ENCODE measurements around the gene SORCS2. TPM values are rescaled to one million over a fixed set of nuclear protein-coding genes. Genes with fewer than 3 reads are reported as not detected.
A peak's percentile ranks its signal among the peaks of the same experiment; 100 is the strongest.
"Not testable (repeated sequence)": the region's sequence is repeated elsewhere in the genome, so short reads cannot be mapped to it uniquely, and the experiment has no call there.

Gene SORCS2
- total RNA-seq, 2 experiments from 2014 or later: 0.07 TPM

DNA sequence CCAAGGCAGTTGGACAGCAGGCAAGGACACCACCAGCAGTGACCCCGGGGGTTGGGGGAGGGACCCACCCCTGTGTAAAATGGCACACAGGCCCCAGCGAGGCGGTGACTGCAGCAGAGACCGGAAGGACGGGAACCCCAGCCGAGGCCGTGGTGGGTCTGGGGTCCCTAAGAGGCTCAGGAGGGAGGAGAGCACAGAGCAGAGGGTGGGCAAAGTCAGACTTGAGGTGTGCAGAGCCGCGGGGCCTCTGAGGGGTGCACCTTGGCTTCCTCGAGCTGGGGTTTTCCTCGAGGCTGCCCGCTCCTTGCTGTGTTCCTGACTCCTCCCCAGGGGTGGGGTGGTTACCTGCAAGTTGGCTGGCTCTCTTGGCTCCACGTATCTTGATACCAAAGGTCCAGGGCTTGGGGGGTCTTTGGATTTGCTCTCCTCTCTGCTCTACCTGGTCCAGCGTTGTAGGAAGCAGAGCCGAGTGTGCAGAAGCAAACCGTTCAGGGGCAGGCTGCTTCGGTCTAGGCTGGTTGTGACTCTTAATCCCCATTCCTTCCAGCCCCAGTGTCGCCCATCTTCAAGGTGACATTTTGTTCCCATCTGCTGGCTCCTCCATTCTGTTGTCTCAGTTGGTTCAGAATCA, 37.9 kb upstream of the SORCS2 start:
- Mint-ChIP-seq H3K36me3 (no peaks in the 10 kb centered on the region), H3K27me3 (peaks cover 22% of the 10 kb centered on the region), H3K27ac (no peak overlapping the region), H3K4me1 (ENCODE audit: low read depth) (no peaks in the 10 kb centered on the region), H3K9me3 (no peaks in the 10 kb centered on the region), H3K4me3 (no peak overlapping the region)
- DNase-seq: no peak
- intact Hi-C loops (cut with micrococcal nuclease): no loop called here
- ChIA-PET CTCF (no interaction called here), POLR2A (no interaction called here)

DNA sequence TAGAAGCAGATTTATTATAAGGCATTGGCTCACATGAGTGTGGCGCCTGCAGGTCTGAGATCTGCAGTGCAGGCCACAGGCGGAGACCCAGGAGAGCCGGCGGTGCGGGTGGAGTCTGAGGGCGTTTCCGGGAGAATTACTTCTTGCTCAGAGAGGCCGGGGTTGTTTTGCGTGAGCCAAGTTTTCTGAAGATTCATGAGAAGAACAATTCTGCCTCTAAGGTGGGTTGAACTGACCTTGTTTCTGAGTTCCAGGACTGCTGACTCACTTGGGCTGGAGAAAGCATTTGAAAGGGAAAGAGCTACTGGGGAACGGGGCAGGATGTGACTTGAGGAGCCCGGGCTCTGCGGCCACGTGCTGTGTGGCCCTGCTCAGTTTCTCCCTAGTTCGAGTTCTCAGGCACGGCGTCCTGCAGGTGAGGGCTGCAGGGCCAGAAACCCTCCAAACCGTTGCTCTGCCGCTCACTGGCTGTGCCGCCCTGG, 36.7 kb upstream of the SORCS2 start:
- DNase-seq: no peak
- POLR2A ChIA-PET: no interaction called here
- H3K9me3 Mint-ChIP-seq: no peaks in the 10 kb centered on the region
- CTCF ChIA-PET: no interaction called here
- H3K4me1 Mint-ChIP-seq (ENCODE audit: low read depth): no peaks in the 10 kb centered on the region
- intact Hi-C loops (cut with micrococcal nuclease): no loop called here
- peaks cover 21% of the 10 kb centered on the region for H3K27me3 Mint-ChIP-seq
- no peak overlapping the region for H3K4me3 Mint-ChIP-seq
- no peaks in the 10 kb centered on the region for H3K36me3 Mint-ChIP-seq
- H3K27ac Mint-ChIP-seq: no peak overlapping the region

DNA sequence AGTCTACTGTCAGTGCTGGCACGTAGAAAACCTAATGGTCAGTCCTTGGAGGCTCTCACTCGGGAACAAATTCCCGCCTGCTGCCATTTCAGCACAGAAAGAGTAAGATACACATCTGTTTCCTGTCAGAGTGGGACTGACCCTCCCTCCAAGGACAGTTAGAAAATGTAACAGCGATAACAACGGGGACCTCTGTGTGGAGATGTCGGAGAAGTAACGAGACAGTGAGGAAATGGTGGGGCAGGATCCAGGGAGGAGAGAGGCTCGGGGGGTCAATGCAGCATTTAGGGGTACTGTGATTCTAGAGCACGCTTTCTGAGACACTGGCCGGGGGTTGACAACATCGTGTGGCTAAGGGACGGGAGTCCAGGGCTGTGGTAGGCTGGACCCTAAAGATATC, 36.0 kb upstream of the SORCS2 start:
- H3K4me1 Mint-ChIP-seq (ENCODE audit: low read depth): no peaks in the 10 kb centered on the region
- H3K9me3 Mint-ChIP-seq: no peaks in the 10 kb centered on the region

DNA sequence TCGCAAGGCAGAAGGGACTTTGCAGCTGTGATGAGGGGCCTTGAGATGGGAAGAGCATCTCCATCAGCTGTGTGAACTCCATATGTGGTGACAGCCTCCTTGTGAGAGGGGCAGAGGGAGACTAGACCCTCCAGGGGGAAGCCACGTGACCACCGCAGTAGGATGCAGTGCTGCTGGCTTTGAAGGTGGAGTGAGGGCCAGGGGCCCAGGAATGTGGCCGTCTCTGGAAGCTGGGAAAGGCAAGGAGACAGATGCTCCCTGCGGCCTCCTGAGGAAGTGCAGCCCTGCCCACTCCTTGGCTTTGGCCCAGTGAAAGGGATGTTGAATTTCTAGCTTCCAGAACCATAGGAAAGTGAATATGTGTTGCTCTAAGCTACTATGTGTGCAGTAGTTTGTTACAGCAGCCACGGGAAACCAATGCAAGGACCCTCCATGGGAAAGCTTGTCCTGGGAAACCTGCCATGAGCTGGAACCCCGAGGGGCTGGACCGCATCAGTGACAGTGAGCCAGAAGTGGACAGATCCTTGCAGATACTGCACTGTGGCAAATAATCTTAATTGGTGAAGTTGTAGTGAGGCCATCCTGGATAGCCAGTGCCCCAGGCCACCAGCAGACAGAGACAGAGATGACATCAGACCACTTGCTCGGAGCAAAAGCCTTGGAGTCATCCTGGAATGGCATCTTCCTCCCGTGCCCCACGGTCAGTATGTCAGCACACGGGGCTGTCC, 35.4 kb upstream of the SORCS2 start:
- no peaks in the 10 kb centered on the region for H3K4me1 Mint-ChIP-seq (ENCODE audit: low read depth)
- intact Hi-C loops (cut with micrococcal nuclease): no loop called here
- H3K36me3 Mint-ChIP-seq: no peaks in the 10 kb centered on the region
- H3K4me3 Mint-ChIP-seq: no peak overlapping the region
- no peak overlapping the region for H3K27ac Mint-ChIP-seq
- no peaks in the 10 kb centered on the region for H3K9me3 Mint-ChIP-seq
- no peak for DNase-seq
- CTCF ChIA-PET: no interaction called here
- POLR2A ChIA-PET: no interaction called here
- H3K27me3 Mint-ChIP-seq: peaks cover 21% of the 10 kb centered on the region

More for the DNA sequence above, 36.0 kb upstream of the SORCS2 start:
- DNase-seq: no peak
- Mint-ChIP-seq H3K36me3 (no peaks in the 10 kb centered on the region), H3K27ac (no peak overlapping the region), H3K4me3 (no peak overlapping the region), H3K27me3 (peaks cover 21% of the 10 kb centered on the region)
- intact Hi-C loops (cut with micrococcal nuclease): no loop called here
- POLR2A ChIA-PET: no interaction called here
- CTCF ChIA-PET: no interaction called here

DNA sequence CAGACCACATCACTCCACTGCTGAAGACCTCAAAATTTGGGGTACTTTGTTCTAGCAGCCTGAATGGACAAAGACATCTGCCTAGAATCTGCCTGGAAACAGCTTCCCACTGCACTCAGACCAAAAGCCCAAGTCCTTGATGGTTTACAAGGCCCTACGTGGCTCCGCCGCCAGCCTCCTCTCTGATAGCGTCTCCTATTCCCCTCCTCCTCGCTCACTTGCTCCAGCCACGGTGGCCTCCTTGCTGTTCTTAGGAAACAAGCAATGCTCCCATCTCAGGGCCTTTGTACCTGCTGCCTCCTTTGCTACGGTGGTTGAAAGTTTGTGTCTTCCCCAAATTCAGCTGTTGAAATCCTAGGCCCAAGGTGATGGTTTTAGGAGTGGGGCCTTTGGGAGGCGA, 34.7 kb upstream of the SORCS2 start:
- H3K27ac Mint-ChIP-seq: no peak overlapping the region
- no peaks in the 10 kb centered on the region for H3K4me1 Mint-ChIP-seq (ENCODE audit: low read depth)
- no peak overlapping the region for H3K4me3 Mint-ChIP-seq
- intact Hi-C loops (cut with micrococcal nuclease): no loop called here
- no peaks in the 10 kb centered on the region for H3K36me3 Mint-ChIP-seq
- CTCF ChIA-PET: no interaction called here
- H3K27me3 Mint-ChIP-seq: peaks cover 21% of the 10 kb centered on the region
- H3K9me3 Mint-ChIP-seq: no peaks in the 10 kb centered on the region
- DNase-seq: peak; percentile 5
- POLR2A ChIA-PET: no interaction called here

DNA sequence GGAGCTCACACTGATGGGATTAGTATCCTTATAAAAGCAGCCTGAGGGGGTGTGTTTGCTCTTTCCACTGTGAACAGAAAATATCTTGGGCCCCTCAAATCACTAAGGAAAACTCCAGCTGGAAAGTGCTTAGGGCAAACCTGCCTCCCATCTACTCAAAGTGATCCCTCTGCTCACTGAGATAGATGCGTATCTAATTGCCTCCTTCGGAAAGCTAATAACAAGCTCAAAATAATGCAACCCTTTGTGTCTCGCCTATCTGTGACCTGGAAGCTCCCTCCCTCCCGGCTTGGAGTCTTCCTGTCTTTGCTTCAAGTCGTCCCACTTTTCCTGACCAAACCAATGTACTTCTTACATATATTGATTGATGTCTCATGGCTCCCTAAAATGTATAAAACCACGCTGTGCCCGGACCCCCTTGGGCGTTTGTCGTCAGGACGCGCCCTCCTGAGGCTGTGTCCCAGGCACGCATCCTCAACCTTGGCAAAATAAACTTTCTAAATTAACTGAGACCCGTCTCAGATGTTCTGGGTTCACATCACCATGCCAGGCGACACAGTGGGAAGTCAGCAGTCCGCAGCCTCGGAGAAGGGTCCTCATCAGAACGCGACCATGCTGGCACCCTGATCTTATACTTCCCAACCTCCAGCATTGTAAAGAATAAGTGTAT, 34.1 kb upstream of the SORCS2 start:
- no peaks in the 10 kb centered on the region for H3K4me1 Mint-ChIP-seq (ENCODE audit: low read depth)
- no peak for DNase-seq
- no peak overlapping the region for H3K4me3 Mint-ChIP-seq
- H3K36me3 Mint-ChIP-seq: no peaks in the 10 kb centered on the region
- CTCF ChIA-PET: no interaction called here
- H3K27me3 Mint-ChIP-seq: peaks cover 21% of the 10 kb centered on the region
- no peaks in the 10 kb centered on the region for H3K9me3 Mint-ChIP-seq
- POLR2A ChIA-PET: no interaction called here
- no peak overlapping the region for H3K27ac Mint-ChIP-seq
- intact Hi-C loops (cut with micrococcal nuclease): no loop called here

DNA sequence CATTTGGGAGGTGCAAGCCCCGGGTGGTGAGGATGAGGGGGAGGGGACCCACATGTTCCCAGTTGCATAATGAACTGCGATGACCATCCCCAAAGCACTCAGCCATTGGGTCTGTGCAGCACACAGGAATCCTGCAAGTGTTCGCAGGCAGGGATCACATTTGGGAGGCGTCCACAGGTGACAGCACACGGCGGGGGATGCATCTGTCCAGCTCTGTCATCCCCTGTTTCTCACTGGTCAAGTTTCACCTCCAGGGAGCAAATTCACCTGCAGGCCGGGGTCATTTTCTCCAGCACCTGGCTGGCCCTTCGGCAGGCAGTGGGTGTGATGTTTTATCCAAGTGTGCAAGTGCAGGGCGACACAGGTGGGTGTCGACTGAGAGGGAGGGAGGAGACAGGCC, 33.3 kb upstream of the SORCS2 start:
- peak; percentile 3 for DNase-seq
- H3K27me3 Mint-ChIP-seq: peaks cover 21% of the 10 kb centered on the region
- intact Hi-C loops (cut with micrococcal nuclease): no loop called here
- no peaks in the 10 kb centered on the region for H3K9me3 Mint-ChIP-seq
- CTCF ChIA-PET: no interaction called here
- H3K4me1 Mint-ChIP-seq (ENCODE audit: low read depth): no peaks in the 10 kb centered on the region
- no peak overlapping the region for H3K27ac Mint-ChIP-seq
- no peak overlapping the region for H3K4me3 Mint-ChIP-seq
- no peaks in the 10 kb centered on the region for H3K36me3 Mint-ChIP-seq
- POLR2A ChIA-PET: no interaction called here

DNA sequence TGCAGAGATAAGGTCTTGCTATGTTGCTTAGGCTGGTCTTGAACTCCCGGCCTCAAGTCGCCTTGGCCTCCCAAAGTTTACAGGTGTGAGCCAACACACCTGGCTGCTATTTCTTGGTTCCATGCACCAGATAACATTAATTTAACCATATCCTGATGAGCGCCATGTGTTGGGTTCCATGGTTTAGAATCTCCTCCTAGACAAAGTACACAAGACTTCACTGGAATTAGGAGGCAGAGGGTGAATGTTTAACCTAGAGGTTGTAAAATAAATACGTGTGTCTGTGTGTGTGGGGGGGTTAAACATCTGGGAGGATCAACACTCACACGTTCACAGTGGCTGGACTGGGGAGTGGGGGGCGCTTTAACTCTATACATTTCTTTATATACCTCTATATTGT, 32.4 kb upstream of the SORCS2 start:
- Mint-ChIP-seq H3K4me3 (no peak overlapping the region), H3K36me3 (no peaks in the 10 kb centered on the region), H3K27me3 (peaks cover 18% of the 10 kb centered on the region), H3K9me3 (no peaks in the 10 kb centered on the region), H3K4me1 (ENCODE audit: low read depth) (no peaks in the 10 kb centered on the region), H3K27ac (no peak overlapping the region)
- intact Hi-C loops (cut with micrococcal nuclease): no loop called here
- CTCF ChIA-PET: no interaction called here
- no peak for DNase-seq
- POLR2A ChIA-PET: no interaction called here

DNA sequence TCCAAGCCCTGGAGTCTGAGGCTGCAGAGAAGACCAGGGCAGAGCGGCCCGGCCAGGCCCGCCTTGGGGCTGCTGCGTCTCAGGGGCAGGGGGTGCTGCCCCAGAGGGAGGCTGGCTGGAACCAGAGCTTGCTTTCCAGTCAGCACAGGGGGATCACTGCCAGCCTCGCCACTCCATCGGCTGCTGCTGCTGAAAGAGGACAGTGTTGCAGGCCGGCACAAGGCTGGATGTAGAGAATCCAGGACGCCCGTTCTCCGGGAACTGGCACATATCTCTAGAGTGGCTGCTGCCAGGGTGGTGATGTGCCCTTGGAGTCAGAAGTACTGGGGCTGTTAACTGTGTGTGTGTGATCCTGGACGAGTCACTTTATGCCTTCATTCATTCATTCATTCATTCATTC, 31.9 kb upstream of the SORCS2 start:
- H3K4me1 Mint-ChIP-seq (ENCODE audit: low read depth): no peaks in the 10 kb centered on the region
- intact Hi-C loops (cut with micrococcal nuclease): no loop called here
- no peaks in the 10 kb centered on the region for H3K9me3 Mint-ChIP-seq
- H3K36me3 Mint-ChIP-seq: no peaks in the 10 kb centered on the region
- no peak overlapping the region for H3K27ac Mint-ChIP-seq
- CTCF ChIA-PET: no interaction called here
- POLR2A ChIA-PET: no interaction called here
- H3K4me3 Mint-ChIP-seq: no peak overlapping the region
- DNase-seq: peak; percentile 3
- H3K27me3 Mint-ChIP-seq: peaks cover 13% of the 10 kb centered on the region

DNA sequence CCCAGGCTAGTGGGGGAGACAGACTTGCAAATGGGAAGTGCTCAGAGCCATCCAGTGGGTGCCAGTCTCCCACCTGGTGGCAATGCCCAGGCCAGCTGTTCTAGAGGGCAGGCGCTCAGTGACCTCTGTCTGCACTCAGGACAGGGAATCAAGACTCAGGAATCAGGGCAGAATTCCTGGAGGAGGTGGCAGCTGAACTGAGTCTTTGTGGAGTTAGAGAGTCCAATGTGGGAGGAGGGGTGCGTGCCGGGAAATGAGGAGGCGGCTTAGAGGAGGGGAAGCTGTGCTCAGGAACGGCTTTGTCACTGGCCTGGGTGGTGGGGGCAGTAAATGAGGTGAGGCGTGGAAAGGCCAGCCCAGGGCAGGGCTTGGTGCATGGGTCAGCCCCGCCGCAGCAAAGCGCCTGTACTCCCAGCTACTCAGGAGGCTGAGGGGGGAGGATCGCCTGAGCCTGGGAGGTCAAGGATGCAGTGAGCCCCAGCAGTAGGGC, 31.3 kb upstream of the SORCS2 start:
- POLR2A ChIA-PET: no interaction called here
- no peak overlapping the region for H3K4me3 Mint-ChIP-seq
- peak; percentile 4 for DNase-seq
- CTCF ChIA-PET: no interaction called here
- intact Hi-C loops (cut with micrococcal nuclease): no loop called here
- H3K4me1 Mint-ChIP-seq (ENCODE audit: low read depth): no peaks in the 10 kb centered on the region
- no peaks in the 10 kb centered on the region for H3K36me3 Mint-ChIP-seq
- H3K27ac Mint-ChIP-seq: no peak overlapping the region
- no peaks in the 10 kb centered on the region for H3K9me3 Mint-ChIP-seq
- H3K27me3 Mint-ChIP-seq: peaks cover 11% of the 10 kb centered on the region

DNA sequence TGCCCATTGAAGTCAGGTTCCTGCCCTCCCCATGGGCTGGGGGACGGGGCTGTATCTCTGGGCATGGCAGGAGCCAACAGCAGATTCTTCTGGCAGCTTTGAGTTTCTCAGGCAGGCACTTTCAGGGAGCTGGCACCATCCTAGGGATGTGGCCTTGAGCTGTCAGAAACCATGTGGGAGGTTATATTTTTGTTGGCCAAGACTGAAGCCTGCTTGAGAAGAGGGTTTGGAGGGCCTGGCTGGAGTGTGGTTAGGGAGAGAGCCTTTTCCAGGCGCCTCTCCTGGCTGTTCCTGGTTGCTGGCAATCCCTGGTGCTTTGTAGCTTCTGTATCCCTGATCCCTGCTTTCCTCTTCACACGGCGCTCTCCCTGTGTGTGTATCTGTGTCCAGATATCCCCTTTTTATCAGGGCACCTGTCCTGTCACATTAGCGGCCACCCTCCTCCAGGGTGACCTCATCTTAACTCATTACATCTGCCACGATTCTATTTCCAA, 30.6 kb upstream of the SORCS2 start:
- Mint-ChIP-seq H3K4me3 (no peak overlapping the region), H3K36me3 (no peaks in the 10 kb centered on the region), H3K27ac (no peak overlapping the region), H3K27me3 (peaks cover 5% of the 10 kb centered on the region), H3K9me3 (no peaks in the 10 kb centered on the region), H3K4me1 (ENCODE audit: low read depth) (no peaks in the 10 kb centered on the region)
- POLR2A ChIA-PET: no interaction called here
- intact Hi-C loops (cut with micrococcal nuclease): no loop called here
- no peak for DNase-seq
- CTCF ChIA-PET: interaction anchor here (1.4 kb wide), 1 partner anchor 24 kb away, joined by 3 read pairs; no protein-coding TSS in a partner anchor

DNA sequence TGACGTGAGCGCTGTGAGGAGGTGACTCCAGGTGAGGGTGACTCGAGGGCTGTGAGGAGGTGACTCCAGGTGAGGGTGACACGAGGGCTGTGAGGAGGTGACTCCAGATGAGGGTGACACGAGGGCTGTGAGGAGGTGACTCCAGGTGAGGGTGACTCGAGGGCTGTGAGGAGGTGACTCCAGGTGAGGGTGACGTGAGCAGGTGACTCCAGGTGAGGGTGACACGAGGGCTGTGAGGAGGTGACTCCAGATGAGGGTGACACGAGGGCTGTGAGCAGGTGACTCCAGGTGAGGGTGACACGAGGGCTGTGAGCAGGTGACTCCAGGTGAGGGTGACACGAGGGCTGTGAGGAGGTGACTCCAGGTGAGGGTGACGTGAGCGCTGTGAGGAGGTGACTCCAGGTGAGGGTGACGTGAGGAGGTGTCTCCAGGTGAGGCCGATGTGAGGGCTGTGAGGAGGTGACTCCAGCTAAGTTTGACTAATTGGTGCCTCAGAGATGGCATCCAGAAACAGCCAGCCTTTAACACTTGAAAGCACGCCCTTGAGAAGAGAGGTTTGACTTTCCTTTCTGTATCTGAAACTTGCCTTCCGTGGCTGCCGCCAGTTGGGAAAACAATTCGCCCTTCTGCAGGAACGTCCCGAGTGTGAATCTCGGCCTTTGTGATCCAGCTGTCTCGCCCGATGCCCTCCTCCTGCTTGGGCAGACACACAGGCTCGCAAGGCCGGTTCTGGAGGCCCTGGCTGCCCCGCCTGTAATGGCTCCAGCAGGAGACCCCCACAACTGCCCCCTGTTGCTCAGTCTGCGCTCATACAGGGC, 27.1 kb upstream of the SORCS2 start:
- H3K4me3 Mint-ChIP-seq; intact Hi-C loops (cut with micrococcal nuclease); H3K9me3 Mint-ChIP-seq; POLR2A ChIA-PET; H3K27me3 Mint-ChIP-seq; CTCF ChIA-PET; H3K36me3 Mint-ChIP-seq; H3K4me1 Mint-ChIP-seq (ENCODE audit: low read depth); H3K27ac Mint-ChIP-seq: not testable (repeated sequence)
- peak; percentile 4 for DNase-seq

Measured in activated CD4-positive, alpha-beta memory T cell treated with anti-CD3 and anti-CD28 coated beads for 36 hours (primary cell).